Adrenal gland (tissue), 12 donors: ENCODE data around the gene RADIL. TPM values are rescaled to one million over a fixed set of nuclear protein-coding genes. Genes with fewer than 3 reads are reported as not detected.

Experiments used
- DNase-seq, 7 donors: peaks; one replicate each; pipeline ENCODE4 v3.0.0-alpha.2; 2019 to 2020
- H3K27ac ChIP-seq, 5 donors: fragments of 200-600 bp; sonication (generic) in 4 of 5; 1 replicate in 3 of 5; 2 replicates in 2 of 5; pipeline versions ENCODE4 v1.5.1 to v1.8.0; 2016 to 2020; ENCODE audit warnings: mild to moderate bottlenecking in 1 of 5
- H3K27me3 ChIP-seq: fragments of 200-600 bp; 2 replicates; pipeline ENCODE4 v1.8.0; 2021
- H3K36me3 ChIP-seq, 2 donors: fragments of 200-600 bp; replicated peaks in 1 of 2; 1 replicate in 1 of 2; 2 replicates in 1 of 2; pipeline versions ENCODE4 v1.5.1 to v1.8.0; 2018 to 2022
- H3K4me1 ChIP-seq, 2 donors: fragments of 200-600 bp; replicated peaks in 1 of 2; 1 replicate in 1 of 2; 2 replicates in 1 of 2; pipeline versions ENCODE4 v1.5.1 to v1.8.0; 2018 to 2021
- H3K4me3 ChIP-seq, 4 donors: fragments of 200-600 bp; sonication (generic) in 3 of 4; one replicate each; pipeline ENCODE4 v1.5.1; 2016 to 2018
- H3K9me3 ChIP-seq, 3 donors: fragments of 200-600 bp; sonication (generic) in 1 of 3; replicated peaks in 1 of 3; 1 replicate in 2 of 3; 2 replicates in 1 of 3; pipeline versions ENCODE4 v1.5.1 to v1.8.0; 2016 to 2021
- POLR2A ChIP-seq, 2 donors: fragments of 450-650 bp; IDR thresholded peaks; one replicate each; pipeline ENCODE4 v1.6.1; 2017; ENCODE audit warnings: antibody characterized with exemption in 2 of 2, mild to moderate bottlenecking in 2 of 2, moderate library complexity in 1 of 2
- WGBS, 4 donors: extraction: QIAGEN DNeasy Blood & Tissue Kit in 2 of 4; methylation state at CpG; one replicate each; pipeline versions ENCODE4 v1.1.5 to v1.1.7; 2013 to 2017; 5-methylcytosine and 5-hydroxymethylcytosine counted together
- intact Hi-C, 2 donors: fragments of 100-400 bp; cut with DNase I; formaldehyde crosslinking; loops; one replicate each; pipeline versions ENCODE4 v1.14.1 to v1.15.0; 2022 to 2023
- polyA plus RNA-seq, 3 donors: library from polyadenylated mRNA; stranded (reverse); fragments of 200-250 nt in 2 of 3; fragments of 350-450 nt in 1 of 3; fragmentation: Illumina TruSeq in 1 of 3; extraction: RNeasy Lipid Tissue Mini Kit (QIAGEN cat#74804) in 1 of 3; gene quantifications; one replicate each; pipeline ENCODE4 v1.2.3, GENCODE V29; 2013 to 2014
- total RNA-seq, 9 donors: library from RNA; depleted of rRNA in 4 of 9; stranded (reverse); fragments of >200 nt in 4 of 9; fragments of 120-200 nt in 1 of 9; fragmentation: NEBNext Ultra II Directional in 1 of 9; extraction: Animal tissue kit (Norgen Biotek cat#: 25700) in 1 of 9; gene quantifications; one replicate each; pipeline versions ENCODE4 v1.1.0 to v1.2.4, GENCODE V29; 2013 to 2023
- TF ChIP-seq, protein P1 (sequence below), 6 experiments: fragments of 450-650 bp in 4 of 6; fragments of 200-600 bp in 2 of 6; sonication (generic) in 1 of 6; IDR thresholded peaks; 1 replicate in 5 of 6; 2 replicates in 1 of 6; pipeline versions ENCODE4 v1.5.1 to v1.8.0; 2016 to 2021; ENCODE audit warnings: antibody characterized with exemption in 6 of 6, mild to moderate bottlenecking in 2 of 6, moderate library complexity in 1 of 6
- donor health status: healthy with polysubstance abuse.
- donor health status: Bipolar disorder and iron deficiency.
- donor health status: DM: yes; HTN: yes; CAD: no.
- donor health status: DM: no; HTN: no; CAD: no.
- donor health status: DM: no; HTN: no; CAD: no.
- donor health status: DM: yes; HTN: yes; CAD: no.

Gene RADIL
- total and polyA plus RNA-seq, 12 donors = 0.16 to 7.8 (median 1.4) TPM

DNA sequence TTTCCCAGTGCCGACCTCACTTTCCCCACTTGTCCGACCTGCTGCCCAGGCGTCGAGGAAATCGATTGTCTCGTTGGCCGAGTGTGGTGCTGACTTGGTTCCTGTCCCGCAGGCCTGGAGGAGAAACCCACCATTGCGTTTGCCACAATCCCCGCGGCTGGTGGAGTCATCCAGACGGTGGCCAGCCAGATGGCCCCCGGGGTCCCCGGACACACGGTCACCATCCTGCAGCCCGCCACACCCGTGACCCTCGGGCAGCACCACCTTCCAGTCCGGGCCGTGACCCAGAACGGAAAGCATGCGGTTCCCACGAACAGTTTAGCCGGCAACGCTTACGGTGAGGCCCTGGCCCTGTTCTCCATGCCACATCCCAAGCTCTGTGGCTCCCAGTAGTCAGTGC lies 122.6 kb downstream of the RADIL start:
- no peak for DNase-seq
- 93 to 97% (median 94%) methylated on average over 12 to 26 of the region's 26 CpGs for WGBS, 4 donors
- Histone ChIP-seq H3K27ac (no peak overlapping the region), H3K4me3 (no peak overlapping the region), H3K36me3 (peaks cover 0 to 96% of the 10 kb centered on the region in 2 donors), H3K27me3 (no peaks in the 10 kb centered on the region), H3K9me3 (no peaks in the 10 kb centered on the region), H3K4me1 (no peaks in the 10 kb centered on the region)
- TF ChIP-seq, protein P1, sequence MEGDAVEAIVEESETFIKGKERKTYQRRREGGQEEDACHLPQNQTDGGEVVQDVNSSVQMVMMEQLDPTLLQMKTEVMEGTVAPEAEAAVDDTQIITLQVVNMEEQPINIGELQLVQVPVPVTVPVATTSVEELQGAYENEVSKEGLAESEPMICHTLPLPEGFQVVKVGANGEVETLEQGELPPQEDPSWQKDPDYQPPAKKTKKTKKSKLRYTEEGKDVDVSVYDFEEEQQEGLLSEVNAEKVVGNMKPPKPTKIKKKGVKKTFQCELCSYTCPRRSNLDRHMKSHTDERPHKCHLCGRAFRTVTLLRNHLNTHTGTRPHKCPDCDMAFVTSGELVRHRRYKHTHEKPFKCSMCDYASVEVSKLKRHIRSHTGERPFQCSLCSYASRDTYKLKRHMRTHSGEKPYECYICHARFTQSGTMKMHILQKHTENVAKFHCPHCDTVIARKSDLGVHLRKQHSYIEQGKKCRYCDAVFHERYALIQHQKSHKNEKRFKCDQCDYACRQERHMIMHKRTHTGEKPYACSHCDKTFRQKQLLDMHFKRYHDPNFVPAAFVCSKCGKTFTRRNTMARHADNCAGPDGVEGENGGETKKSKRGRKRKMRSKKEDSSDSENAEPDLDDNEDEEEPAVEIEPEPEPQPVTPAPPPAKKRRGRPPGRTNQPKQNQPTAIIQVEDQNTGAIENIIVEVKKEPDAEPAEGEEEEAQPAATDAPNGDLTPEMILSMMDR (IDR thresholded peaks at IDR 0.05) = no peak
- no peak for TF ChIP-seq POLR2A (IDR thresholded peaks at IDR 0.05)
- intact Hi-C loops = no loop called here

DNA sequence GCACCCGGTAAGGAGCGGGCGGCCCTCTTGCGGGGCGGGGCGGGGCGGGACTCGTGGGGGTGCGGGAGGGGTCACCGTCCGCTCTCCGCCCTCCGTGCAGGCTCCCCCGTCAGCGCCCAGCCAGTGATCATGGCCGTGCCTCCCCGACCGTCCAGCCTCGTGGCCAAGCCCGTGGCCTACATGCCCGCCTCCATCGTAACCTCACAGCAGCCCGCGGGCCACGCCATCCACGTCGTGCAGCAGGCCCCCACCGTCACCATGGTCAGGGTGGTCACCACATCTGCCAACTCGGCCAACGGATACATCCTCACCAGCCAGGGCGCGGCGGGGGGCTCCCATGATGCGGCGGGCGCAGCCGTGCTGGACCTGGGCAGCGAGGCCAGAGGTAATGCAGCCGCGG lies 124.3 kb downstream of the RADIL start:
- no peak for DNase-seq
- Histone ChIP-seq H3K27me3 (no peaks in the 10 kb centered on the region), H3K9me3 (no peaks in the 10 kb centered on the region), H3K4me1 (no peaks in the 10 kb centered on the region), H3K27ac (no peak overlapping the region), H3K36me3 (peaks cover 0 to 100% of the 10 kb centered on the region in 2 donors), H3K4me3 (no peak overlapping the region)
- 93 to 96% (median 95%) methylated on average over 20 to 40 of the region's 40 CpGs for WGBS, 4 donors
- intact Hi-C loops = no loop called here
- TF ChIP-seq, protein P1 (IDR thresholded peaks at IDR 0.05) = no peak
- no peak for TF ChIP-seq POLR2A (IDR thresholded peaks at IDR 0.05)

DNA sequence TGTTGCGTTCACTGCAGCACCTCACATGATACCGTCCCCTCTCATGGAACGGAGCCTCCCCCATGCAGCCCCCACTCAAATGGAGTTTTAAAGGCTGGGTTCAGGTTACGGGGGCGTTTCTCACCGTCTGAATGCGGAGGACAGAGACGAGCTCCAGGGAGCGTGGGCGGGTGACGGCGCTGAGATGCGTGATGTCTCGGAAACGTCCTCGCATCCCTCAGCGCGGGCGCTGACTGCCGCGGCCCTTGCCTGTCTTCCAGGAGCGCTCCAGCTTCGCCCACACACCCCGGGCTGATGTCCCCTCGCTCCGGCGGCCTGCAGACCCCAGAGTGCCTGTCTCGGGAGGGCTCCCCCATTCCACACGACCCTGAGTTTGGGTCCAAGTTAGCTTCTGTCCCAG lies 124.7 kb downstream of the RADIL start:
- peaks cover 0 to 96% of the 10 kb centered on the region in 2 donors for H3K36me3 ChIP-seq
- H3K4me3 ChIP-seq = no peak overlapping the region
- no peak for DNase-seq
- 91 to 95% (median 94%) methylated on average over 23 to 29 of the region's 29 CpGs for WGBS, 4 donors
- no peaks in the 10 kb centered on the region for H3K9me3 ChIP-seq
- TF ChIP-seq POLR2A (IDR thresholded peaks at IDR 0.05) = no peak
- TF ChIP-seq, protein P1 (IDR thresholded peaks at IDR 0.05) = no peak
- H3K4me1 ChIP-seq = no peaks in the 10 kb centered on the region
- H3K27me3 ChIP-seq = no peaks in the 10 kb centered on the region
- intact Hi-C loops = no loop called here
- no peak overlapping the region for H3K27ac ChIP-seq

DNA sequence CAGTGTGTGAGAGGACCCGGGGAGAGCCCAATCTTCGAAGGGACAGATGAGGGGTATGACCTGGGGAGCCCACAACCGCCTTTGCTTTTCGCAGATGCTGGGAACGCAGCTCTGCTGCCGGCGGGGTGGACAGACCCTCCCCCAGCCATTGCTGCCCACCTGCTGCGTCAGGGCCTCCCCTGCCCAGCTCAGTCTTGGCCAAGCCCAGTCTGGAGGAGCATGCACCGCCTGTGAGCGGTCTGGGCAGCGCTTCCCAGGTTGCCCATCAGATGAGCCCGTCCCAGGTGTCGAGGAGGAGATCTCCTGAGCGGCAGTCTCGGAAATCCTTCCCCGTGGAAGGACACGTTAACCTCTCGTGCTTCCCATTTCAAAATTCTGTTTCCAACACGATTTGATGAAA lies 125.4 kb downstream of the RADIL start:
- Histone ChIP-seq H3K27ac (no peak overlapping the region), H3K36me3 (peaks cover 0 to 89% of the 10 kb centered on the region in 2 donors), H3K9me3 (no peaks in the 10 kb centered on the region), H3K4me1 (no peaks in the 10 kb centered on the region), H3K4me3 (no peak overlapping the region), H3K27me3 (no peaks in the 10 kb centered on the region)
- TF ChIP-seq POLR2A (IDR thresholded peaks at IDR 0.05) = no peak
- TF ChIP-seq, protein P1 (IDR thresholded peaks at IDR 0.05) = no peak
- 88 to 95% (median 93%) methylated on average over 13 to 19 of the region's 19 CpGs for WGBS, 4 donors
- DNase-seq = no peak
- intact Hi-C loops = no loop called here
